ENCODE measurements around the gene UTP3.
A peak's percentile ranks its signal among the peaks of the same experiment; 100 is the strongest.
"Not testable (repeated sequence)": the region's sequence is repeated elsewhere in the genome, so short reads cannot be mapped to it uniquely, and the experiment has no call there.

The UTP3 gene

DNA sequence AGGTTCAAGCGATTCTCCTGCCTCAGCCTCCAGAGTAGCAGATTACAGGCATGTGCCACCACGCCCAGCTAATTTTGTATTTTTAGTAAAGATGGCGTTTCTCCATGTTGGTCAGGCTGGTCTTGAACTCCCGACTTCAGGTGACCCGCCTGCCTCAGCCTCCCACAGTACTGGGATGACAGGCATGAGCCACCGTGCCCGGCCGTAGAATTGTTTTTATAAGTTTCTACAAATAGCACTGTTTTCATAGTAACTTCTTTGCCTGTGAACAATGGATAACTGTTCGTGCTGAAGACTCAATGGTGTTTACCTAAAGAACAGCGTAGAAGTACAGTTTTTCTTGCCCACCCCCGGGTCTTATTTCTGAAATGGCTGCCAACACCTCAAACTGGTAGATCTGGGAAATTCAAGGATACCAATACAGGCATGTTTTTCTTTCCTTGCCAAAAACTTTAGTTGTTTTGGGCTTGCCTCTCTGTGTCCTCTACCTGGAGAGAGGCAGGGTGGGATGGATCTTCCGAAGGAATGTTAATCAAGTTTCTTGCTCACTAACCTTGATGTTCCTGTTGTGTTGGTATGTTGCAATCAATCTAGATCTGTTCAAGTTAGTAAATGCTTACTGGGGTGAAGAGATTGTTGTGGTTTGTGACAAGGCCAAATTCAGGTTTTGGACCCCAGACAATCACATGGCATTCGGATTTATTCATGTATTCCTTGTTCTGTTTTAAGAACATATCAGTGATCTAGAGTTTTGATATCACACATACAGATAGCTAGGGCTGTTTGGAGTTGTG lies 30.7 kb downstream of the UTP3 start:
- no peak for DNase-seq

DNA sequence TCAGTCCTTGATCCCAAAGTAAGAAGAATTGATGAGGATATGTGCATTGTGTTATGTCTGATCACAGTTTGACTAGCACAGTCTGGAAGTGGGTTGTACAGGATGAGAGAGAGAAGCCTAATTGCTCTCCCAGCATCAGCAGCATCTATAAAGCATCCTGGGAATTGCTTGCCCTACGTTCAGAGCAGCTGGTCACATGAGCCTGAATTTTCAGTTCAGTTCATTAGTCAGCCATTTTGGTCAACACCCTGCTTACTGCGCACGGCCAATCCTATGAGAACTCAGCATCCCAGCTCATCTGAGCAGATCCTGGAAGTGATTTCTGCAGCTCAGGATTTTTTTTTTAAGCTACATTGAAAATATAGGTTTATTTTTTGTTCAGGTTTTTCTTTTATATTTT lies 33.4 kb downstream of the UTP3 start, which contains the start of gene RUFY3:
Gene RUFY3 (plus strand): TSS at position 218 of the 400 bp plus-strand sequence. CDS start 610 bp downstream, outside the sequence.
- peak; percentile 82 for DNase-seq

DNA sequence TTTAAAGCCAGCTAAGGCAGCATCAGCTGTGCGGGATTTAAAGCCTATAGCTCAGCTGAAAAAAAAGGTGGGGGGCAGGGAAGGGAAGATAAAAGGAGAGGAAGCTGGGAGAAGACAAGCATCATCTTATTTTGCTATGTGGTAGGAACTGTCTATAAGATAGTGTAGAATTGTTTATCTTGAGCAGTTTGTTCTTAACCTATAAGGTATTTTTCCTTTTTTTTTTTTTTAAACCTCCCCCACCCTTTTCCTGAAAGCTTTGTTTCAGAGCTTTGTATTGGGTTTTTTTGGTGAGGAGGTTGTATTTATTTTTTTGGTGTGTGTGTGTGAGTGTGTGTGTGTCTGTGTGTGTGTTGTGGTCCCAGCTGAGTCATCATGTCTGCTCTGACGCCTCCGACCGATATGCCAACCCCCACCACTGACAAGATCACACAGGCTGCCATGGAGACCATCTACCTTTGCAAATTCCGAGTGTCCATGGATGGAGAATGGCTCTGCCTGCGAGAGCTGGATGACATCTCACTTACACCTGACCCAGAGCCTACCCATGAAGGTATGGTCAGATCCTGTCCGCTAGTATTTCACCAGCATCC lies 34.0 kb downstream of the UTP3 start:
- peak; percentile 19 for DNase-seq

DNA sequence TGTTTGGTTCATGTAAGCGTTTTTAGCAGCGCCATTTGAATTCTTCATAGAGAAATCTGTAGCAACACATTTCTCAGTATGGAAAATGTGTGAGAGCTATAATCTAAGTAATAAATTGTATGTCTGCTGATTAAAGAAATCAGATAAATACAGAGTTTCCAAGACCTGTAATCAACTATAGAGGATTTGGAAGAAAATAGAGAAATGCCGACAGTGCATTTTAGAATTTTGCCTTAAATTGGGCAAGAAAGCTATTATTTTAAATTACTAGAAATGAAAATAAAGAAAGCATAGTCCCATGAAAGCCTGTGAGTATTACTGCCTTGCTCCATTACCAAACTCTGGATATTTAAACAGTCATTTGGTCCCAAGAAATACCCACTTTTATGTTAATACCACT lies 36.1 kb downstream of the UTP3 start:
- DNase-seq = no peak

DNA sequence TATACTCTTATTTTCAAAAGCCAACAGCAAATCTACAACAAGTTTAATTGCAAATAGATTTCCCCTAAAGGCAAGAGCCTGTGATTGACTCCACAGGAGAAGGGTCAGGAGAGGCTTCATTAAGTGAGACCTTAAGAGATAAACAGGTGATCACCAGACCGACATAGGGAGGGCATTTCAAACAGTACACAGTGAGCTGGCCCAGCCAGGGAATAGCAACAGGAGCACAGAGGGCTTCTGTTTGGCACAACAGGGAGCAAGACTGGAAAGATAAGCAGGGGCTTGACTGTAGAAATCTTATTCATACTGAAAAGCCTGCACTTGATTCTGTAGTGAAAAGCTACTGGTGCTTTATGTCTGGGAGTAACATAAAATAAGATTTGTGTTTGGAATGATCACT lies 37.3 kb downstream of the UTP3 start:
- DNase-seq = no peak

DNA sequence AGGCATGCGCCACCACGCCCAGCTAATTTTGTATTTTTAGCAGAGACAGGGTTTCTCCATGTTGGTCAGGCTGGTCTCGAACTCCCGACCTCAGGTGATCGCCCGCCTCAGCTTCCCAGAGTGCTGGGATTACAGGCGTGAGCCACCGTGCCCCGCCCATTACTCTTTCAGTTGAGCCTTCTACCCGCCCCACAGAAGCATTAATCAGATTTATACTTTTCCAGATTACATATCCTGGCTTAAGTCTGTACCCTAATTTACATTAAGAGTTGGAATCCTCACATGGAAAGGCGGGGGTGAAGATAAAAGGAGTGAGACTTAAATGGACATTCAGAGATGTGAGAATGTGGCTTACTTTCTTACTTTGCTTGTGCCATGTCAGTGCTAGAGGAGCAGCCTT lies 38.2 kb downstream of the UTP3 start:
- not testable (repeated sequence) for DNase-seq

DNA sequence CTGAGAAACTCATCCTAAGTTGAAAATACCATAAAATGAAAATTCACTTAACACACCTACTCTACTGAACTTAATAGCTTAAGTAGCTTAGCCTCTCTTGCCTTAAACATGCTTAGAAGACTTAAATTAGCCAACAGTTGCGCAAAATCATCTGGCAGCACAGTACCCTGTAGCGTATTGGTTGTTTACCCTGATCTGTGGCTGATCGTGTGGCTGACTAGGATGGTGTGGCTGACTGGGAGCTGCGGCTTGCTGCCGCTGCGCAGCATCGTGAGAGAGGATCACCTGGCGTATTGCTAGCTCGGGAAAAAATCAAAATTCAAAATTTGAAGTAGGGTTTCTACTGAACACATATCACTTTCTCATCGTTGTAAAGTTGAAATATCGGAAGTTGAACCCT lies 39.8 kb downstream of the UTP3 start:
- no peak for DNase-seq

DNA sequence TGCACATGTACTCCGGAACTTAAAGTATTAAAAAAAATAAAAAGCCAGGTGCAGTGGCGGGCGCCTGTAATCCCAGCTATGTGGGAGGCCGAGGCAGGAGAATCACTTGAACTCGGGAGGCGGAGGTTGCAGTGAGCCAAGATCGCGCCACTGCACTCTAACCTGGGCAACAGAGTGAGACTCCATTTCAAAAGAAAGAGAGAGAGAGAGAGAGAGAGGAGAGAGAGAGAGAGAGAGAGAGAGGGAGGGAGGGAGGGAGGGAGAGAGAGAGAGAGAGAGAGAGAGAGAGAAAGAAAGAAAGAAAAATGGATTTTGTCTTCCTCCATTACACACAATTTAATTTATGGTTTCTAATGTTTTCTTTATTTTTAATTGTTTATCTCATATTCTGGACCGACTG lies 44.5 kb downstream of the UTP3 start:
- DNase-seq = not testable (repeated sequence)

DNA sequence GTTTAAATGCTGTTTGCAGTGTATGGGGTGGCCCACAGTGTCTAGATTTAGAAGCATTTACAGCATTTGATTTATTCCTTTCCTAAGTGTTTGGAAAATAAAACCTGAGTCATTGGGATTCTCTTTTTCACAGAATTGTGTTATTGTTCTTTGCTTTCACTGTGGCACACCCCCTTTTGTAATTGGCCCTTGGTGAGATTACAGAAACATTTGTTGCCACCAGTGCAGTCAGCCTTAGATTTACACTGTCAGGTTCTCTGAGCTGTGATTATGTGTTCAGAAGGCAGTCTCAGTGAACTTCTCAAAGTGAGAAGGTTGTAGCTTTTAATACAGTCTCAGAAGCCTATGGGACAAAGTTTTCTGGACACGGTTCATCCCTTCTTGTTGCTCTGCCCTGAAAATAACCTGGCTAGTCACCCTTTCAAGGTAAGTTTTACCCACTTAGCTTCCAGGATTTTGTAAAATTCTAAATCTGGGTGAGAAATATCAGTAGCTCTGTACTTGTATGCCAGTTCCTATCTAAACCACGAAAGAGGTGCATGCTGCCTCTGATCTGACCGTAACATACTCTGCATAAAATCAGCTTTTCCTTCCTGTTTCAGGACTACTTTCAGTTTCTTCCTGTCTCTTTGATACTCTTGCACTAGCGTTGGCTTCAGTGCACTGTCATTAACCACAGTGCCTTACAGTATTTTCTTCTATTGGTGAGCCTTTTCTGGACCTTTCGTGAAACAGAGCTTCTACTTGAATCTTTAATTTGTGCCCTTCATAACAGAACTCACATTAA lies 46.0 kb downstream of the UTP3 start:
- peak; percentile 19 for DNase-seq

DNA sequence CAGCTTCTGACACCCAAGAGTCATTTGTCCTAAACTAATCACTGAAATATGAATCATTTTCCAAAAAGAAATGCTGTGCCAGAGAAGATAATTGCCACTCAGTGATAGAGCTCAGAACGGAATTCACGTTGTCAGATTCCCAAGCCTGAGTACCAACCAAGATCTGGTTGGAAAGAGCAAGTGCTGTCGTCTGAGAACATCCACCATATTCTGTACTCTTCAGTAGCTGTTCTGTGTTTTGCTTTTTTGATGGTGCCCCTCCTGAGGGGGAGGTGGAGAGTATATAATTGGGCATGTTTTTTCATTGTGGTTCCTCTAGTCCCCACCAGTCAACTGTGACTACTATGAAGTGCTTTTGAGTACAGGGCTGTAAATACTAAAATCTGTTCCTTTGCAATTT lies 46.6 kb downstream of the UTP3 start:
- no peak for DNase-seq

DNA sequence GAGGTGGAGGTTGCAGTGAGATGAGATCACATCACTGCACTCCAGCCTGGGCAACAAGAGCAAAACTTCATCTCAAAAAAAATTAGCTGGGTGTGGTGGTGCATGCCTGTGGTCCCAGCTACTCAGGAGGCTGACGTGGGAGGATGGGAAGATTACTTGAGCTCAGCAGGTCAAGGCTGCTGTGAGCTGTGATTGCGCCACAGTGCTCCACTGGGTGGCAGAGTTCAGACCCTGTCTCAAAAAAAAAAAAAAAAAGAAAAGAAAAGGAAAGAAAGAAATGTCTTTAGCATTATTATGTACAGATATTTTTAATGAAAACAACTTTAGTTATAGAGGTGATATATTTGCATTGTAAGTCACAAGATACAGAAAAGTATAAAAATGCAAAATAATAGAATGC lies 47.6 kb downstream of the UTP3 start:
- DNase-seq = not testable (repeated sequence)

DNA sequence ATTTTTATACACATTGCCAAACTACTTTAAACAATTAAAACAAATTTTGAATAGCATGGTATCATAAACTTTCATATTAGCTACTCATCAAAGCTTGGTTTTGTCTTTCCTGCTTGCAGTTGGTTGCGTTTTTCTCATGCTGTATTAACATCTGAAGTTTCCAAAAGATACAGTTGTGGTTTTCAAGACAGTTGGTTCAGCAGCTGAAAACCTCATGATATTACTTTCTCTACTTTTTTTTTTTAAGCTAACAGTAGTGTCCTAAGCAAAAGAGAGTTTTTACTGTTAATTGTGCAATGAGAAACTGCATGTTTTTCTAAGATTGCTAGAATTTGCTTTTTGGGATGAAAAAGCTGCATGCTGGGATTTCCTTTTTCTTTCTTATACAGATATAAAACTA lies 48.7 kb downstream of the UTP3 start:
- no peak for DNase-seq

DNA sequence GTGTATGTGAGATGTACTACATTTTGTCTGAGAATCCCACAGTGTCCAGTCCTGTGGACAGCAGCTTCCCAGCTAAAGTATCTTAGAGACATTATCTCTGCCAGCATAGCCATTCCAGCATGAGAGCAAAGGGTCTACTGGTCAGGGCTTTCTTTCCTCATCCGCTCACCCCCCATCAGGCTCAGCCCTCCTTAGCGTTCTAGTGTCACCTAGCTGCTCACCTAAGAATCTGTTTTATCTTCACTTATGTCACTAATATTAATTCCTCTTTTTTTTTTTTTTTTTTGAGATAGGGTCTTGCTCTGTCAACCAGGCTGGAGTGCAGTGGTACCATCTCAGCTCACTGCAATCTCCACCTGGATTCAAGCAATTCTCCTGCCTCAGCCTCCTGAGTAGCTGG lies 49.1 kb downstream of the UTP3 start:
- DNase-seq = no peak

DNA sequence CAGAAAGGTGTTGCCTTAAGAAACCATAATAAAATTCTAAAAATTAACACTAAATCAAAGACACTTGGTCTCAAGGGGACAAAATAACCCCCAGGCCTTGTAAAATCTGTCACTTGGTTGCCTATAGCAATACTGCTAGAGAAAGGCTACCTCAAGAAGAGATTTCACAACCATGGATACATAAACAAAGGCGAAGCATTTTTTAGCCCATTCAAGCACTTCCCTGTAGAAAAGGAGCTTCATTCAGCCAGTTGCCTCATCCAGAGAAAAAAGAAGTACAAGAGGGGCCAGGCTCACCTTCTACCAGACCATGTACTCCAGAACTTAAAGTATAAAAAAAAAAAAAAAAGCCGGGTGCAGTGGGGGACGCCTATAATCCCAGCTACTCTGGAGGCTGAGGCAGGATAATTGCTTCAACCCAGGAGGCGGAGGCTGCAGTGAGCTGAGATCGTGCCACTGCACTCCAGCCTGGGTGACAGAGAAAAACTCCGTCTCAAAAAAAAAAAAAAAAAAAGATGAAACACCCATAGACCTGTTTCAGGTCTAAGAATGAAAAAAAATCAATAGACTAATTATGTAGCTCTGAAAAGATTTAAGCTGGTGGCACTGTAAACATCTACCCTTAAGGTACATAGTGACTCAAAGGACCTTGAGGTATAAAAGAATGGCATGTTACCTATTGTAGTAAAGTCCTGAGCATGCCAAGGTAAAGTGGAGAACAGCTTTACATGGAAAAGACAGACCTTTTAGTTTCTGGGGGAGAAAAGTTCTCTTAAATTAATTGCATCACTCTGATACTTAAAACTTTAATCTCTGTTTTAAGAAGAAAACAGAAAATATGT lies 51.4 kb downstream of the UTP3 start:
- DNase-seq = no peak
